ENCODE measurements around the gene CCDC17.

DNA sequence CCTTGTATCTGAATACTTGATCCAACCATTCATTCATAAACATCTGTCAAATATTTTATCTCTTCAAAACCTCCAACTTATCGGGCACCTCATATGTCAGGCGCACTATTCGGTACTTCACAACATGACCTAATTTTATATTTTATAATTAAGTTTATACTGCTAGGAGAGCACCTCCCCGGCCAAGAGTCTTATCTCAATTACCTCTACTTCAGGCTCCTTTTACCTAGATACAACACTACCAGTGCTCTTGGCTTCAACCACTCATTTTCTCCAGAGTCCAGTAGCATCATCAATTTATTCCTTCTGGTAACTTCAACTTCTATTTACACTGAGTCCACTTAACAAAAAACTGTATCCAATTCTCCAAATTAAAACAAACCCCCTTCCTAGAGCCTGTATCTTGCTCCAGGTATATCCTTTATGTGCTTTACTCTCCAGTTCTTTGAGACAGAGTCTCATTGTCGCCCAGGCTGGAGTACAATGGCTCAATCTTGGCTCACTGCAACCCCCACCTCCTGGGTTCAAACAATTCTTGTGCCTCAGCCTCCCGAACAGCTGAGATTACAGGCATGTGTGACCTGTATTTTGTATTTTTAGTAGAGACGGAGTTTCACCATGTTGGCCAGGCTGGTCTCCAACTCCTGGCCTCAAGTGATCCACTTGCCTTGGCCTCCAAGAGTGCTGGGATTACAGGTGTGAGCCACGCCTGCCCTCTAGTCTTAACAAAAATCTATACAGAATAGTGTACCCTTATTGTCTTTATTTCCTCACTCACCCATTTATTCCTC, 43.7 kb upstream of the CCDC17 start:
- TF ChIP-seq, protein P1, sequence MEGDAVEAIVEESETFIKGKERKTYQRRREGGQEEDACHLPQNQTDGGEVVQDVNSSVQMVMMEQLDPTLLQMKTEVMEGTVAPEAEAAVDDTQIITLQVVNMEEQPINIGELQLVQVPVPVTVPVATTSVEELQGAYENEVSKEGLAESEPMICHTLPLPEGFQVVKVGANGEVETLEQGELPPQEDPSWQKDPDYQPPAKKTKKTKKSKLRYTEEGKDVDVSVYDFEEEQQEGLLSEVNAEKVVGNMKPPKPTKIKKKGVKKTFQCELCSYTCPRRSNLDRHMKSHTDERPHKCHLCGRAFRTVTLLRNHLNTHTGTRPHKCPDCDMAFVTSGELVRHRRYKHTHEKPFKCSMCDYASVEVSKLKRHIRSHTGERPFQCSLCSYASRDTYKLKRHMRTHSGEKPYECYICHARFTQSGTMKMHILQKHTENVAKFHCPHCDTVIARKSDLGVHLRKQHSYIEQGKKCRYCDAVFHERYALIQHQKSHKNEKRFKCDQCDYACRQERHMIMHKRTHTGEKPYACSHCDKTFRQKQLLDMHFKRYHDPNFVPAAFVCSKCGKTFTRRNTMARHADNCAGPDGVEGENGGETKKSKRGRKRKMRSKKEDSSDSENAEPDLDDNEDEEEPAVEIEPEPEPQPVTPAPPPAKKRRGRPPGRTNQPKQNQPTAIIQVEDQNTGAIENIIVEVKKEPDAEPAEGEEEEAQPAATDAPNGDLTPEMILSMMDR (IDR thresholded peaks at IDR 0.05): no peak
- TF ChIP-seq POLR2A (IDR thresholded peaks at IDR 0.05): no peak
